Measurements from ENCODE around the gene MDN1.

DNA sequence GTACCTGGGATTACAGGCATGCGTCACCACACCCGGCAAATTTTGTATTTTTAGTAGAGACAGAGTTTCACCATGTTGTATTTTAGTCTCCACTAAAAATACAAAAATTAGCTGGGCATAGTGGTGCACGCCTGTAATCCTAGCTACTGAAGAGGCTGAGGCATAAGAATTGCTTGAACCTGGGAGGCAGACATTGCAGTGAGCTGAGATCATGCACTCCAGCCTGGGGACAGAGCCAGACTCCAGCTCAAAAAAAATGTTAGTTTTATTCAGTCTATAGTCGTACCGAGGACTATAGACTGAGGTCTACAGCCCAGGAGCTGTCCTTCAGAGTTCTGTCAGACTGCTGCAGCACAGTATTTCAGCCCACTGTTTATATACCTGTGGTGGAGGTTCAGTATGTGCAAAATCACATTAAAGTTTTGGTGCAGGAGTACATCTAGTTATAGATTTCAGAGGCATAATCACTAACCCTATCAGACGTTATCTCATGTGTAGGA is 6.5 kb upstream of the MDN1 start:
- TF ChIP-seq, protein P1, sequence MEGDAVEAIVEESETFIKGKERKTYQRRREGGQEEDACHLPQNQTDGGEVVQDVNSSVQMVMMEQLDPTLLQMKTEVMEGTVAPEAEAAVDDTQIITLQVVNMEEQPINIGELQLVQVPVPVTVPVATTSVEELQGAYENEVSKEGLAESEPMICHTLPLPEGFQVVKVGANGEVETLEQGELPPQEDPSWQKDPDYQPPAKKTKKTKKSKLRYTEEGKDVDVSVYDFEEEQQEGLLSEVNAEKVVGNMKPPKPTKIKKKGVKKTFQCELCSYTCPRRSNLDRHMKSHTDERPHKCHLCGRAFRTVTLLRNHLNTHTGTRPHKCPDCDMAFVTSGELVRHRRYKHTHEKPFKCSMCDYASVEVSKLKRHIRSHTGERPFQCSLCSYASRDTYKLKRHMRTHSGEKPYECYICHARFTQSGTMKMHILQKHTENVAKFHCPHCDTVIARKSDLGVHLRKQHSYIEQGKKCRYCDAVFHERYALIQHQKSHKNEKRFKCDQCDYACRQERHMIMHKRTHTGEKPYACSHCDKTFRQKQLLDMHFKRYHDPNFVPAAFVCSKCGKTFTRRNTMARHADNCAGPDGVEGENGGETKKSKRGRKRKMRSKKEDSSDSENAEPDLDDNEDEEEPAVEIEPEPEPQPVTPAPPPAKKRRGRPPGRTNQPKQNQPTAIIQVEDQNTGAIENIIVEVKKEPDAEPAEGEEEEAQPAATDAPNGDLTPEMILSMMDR (IDR thresholded peaks at IDR 0.05; ENCODE audit: borderline replicate concordance, extremely low read depth, low read length, poor library complexity, severe bottlenecking) = no peak
- no peak for TF ChIP-seq EZH2 (IDR thresholded peaks at IDR 0.05; ENCODE audit: borderline replicate concordance, low read depth, low read length, severe bottlenecking)

Data from DND-41 (cell line).